Progenitor cell of endocrine pancreas (in vitro differentiated cells): Measurements from ENCODE around the gene FLT3LG. TPM values are rescaled to one million over a fixed set of nuclear protein-coding genes. Genes with fewer than 3 reads are reported as not detected.

ENCODE experiments used
- DNase-seq: peaks from one replicate; pipeline ENCODE4 v3.0.0; 2021; ENCODE audit warnings: low spot score; ENCODE audit not compliant: unreplicated experiment
- H3K27ac Mint-ChIP-seq: 2 replicates; pipeline ENCODE4 v1.8.0; 2021; ENCODE audit warnings: mild to moderate bottlenecking, moderate library complexity, mixed read lengths
- H3K27me3 Mint-ChIP-seq: 2 replicates; pipeline ENCODE4 v1.8.0; 2021; ENCODE audit warnings: mixed read lengths
- H3K36me3 Mint-ChIP-seq: 2 replicates; pipeline ENCODE4 v1.8.0; 2022; ENCODE audit warnings: mixed read lengths; ENCODE audit not compliant: insufficient read depth
- H3K4me1 Mint-ChIP-seq: 2 replicates; pipeline ENCODE4 v1.8.0; 2021; ENCODE audit warnings: low read depth, mixed read lengths
- H3K4me3 Mint-ChIP-seq: 2 replicates; pipeline ENCODE4 v1.8.0; 2021; ENCODE audit warnings: low read depth, mild to moderate bottlenecking, moderate library complexity, mixed read lengths
- H3K9me3 Mint-ChIP-seq: 2 replicates; pipeline ENCODE4 v1.8.0; 2021; ENCODE audit warnings: low read depth, mixed read lengths
- total RNA-seq: library from RNA; stranded (reverse); gene quantifications from 2 replicates; pipeline ENCODE4 v1.2.1, GENCODE V29; 2021
- TF ChIP-seq, protein P1 (sequence below): fragments of 200-600 bp; sonication (generic); IDR thresholded peaks from one replicate; pipeline ENCODE4 v1.5.0; 2021; ENCODE audit warnings: antibody characterized with exemption, mild to moderate bottlenecking; ENCODE audit not compliant: unreplicated experiment

The FLT3LG gene
- total RNA-seq, 1 donor from 2014 or later = 0.96 TPM

DNA sequence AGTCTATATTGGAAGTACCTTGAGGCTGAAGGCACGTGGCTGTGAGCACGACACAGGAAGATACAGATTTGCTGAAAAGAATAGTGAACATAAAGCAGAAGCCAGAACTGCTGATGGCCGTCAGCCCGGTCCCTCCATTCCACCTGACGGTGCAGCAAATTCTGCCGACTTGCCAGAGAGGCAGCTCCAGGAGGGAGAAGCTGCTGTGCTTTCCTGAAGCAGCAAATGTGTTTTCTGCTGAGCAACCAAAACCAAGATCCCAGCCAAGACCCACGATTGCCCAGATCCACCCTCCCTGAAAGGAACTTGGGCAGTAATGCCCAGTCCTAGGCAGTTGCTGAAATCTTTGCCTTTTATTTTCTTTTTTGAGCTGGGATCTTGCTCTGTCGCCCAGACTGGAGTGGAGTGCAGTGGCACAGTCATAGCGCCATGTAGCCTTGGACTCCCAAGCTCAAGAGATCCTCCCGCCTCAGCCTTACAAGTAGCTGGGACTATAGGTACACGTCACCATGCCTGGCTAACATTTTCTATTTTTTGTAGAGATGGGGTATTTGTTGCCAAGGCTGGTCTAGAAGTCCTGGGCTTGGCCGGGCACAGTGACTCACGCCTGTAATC, 46.8 kb downstream of the FLT3LG start:
- DNase-seq = no peak
- TF ChIP-seq, protein P1, sequence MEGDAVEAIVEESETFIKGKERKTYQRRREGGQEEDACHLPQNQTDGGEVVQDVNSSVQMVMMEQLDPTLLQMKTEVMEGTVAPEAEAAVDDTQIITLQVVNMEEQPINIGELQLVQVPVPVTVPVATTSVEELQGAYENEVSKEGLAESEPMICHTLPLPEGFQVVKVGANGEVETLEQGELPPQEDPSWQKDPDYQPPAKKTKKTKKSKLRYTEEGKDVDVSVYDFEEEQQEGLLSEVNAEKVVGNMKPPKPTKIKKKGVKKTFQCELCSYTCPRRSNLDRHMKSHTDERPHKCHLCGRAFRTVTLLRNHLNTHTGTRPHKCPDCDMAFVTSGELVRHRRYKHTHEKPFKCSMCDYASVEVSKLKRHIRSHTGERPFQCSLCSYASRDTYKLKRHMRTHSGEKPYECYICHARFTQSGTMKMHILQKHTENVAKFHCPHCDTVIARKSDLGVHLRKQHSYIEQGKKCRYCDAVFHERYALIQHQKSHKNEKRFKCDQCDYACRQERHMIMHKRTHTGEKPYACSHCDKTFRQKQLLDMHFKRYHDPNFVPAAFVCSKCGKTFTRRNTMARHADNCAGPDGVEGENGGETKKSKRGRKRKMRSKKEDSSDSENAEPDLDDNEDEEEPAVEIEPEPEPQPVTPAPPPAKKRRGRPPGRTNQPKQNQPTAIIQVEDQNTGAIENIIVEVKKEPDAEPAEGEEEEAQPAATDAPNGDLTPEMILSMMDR = no peak
- Mint-ChIP-seq H3K27ac (peak overlapping the region; percentile 56), H3K4me3 (no peak overlapping the region), H3K27me3 (no peaks in the 10 kb centered on the region), H3K9me3 (no peaks in the 10 kb centered on the region), H3K36me3 (peaks cover 31% of the 10 kb centered on the region), H3K4me1 (peaks cover 2% of the 10 kb centered on the region)

DNA sequence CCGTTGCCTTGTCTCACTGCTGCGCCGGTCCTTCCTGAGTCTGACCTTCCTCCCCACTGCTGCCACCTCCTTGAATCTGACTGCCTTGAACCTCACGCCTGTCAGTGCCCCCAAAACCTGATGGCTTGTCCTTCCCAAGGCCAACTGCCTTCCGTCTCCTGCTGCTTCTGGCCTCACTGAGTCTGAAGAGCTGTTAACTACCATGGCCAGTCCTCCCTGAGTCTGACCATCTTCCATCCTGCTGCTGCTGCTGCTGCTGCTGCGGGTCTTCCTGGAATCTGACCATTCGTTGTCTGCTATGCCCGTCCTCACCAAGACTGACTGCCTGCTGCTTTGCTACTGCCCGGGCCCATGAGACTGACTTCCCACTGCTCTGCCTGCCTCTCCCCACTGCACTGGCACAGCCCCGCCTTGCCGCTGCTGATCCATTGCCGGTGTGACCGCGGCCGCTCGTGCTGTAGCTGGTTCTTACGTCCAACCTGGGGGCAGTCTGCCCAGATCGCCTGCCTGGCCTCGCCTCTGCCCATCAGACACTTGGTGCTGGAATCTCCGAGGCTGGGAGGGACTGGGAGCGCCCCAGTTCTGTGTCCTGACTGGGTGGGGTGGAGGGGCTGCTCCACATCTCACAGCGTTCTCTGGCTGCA, 50.9 kb downstream of the FLT3LG start:
- H3K9me3 Mint-ChIP-seq = no peaks in the 10 kb centered on the region
- H3K27me3 Mint-ChIP-seq = peaks cover 2% of the 10 kb centered on the region
- TF ChIP-seq, protein P1 = no peak
- no peak for DNase-seq
- H3K36me3 Mint-ChIP-seq = peaks cover 41% of the 10 kb centered on the region
- no peak overlapping the region for H3K4me3 Mint-ChIP-seq
- H3K27ac Mint-ChIP-seq = peak overlapping the region; percentile 83
- peaks cover 3% of the 10 kb centered on the region for H3K4me1 Mint-ChIP-seq

DNA sequence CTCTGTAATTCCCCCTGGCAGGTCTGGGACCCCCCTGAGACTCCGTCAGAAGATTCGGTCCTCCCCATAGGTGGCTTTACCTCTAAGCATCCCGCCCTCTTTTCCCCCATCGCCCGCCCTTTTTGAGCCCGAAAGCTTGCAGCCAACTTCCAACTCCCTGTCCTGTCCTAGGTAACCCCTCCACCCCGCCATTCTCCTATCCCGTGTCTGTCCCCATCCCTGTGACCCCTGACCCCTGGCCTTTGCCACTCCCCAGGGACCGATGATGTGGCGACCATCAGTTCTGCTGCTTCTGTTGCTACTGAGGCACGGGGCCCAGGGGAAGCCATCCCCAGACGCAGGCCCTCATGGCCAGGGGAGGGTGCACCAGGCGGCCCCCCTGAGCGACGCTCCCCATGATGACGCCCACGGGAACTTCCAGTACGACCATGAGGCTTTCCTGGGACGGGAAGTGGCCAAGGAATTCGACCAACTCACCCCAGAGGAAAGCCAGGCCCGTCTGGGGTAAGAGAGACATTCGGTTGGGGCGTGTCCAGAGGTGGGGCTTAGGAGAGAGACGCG, 54.3 kb downstream of the FLT3LG start:
- DNase-seq = no peak
- TF ChIP-seq, protein P1 = no peak
- no peaks in the 10 kb centered on the region for H3K9me3 Mint-ChIP-seq
- no peak overlapping the region for H3K4me3 Mint-ChIP-seq
- peaks cover 49% of the 10 kb centered on the region for H3K36me3 Mint-ChIP-seq
- peaks cover 4% of the 10 kb centered on the region for H3K4me1 Mint-ChIP-seq
- H3K27ac Mint-ChIP-seq = no peak overlapping the region
- peaks cover 6% of the 10 kb centered on the region for H3K27me3 Mint-ChIP-seq

- DNase-seq = no peak
- no peaks in the 10 kb centered on the region for H3K9me3 Mint-ChIP-seq
- peaks cover 9% of the 10 kb centered on the region for H3K27me3 Mint-ChIP-seq
- H3K4me3 Mint-ChIP-seq = no peak overlapping the region
- TF ChIP-seq, protein P1 = no peak
- H3K36me3 Mint-ChIP-seq = peaks cover 43% of the 10 kb centered on the region
- peak overlapping the region; percentile 73 for H3K27ac Mint-ChIP-seq
- H3K4me1 Mint-ChIP-seq = peaks cover 4% of the 10 kb centered on the region
Observed at GRCh38 chr19:49530708-49531107, 56.7 kb downstream of the FLT3LG start.

- TF ChIP-seq, protein P1 = peak; percentile 48
- Mint-ChIP-seq H3K27me3 (peaks cover 7% of the 10 kb centered on the region), H3K4me1 (peaks cover 2% of the 10 kb centered on the region), H3K27ac (no peak overlapping the region), H3K36me3 (peaks cover 29% of the 10 kb centered on the region), H3K4me3 (peak overlapping the region; percentile 64), H3K9me3 (no peaks in the 10 kb centered on the region)
- DNase-seq = peak; percentile 46
Observed at GRCh38 chr19:49533551-49534488, 59.8 kb downstream of the FLT3LG start.
